B cell (primary cell): ENCODE measurements around the gene ADAMTS13. TPM values are rescaled to one million over a fixed set of nuclear protein-coding genes. Genes with fewer than 3 reads are reported as not detected.
A peak's percentile ranks its signal among the peaks of the same experiment; 100 is the strongest.

ENCODE experiments used
- ATAC-seq: fragments of 200-7000 bp; cut with Tn5 transposase; one replicate; pipeline ENCODE4 v1.10.0; 2021; ENCODE audit warnings: low read depth, mild to moderate bottlenecking, moderate number of reproducible peaks, moderate library complexity
- CTCF ChIA-PET: fragments of 350-600 bp; sonication (Branson Sonifier 250); formaldehyde crosslinking; loops from one replicate; lab custom pipeline; 2021; ENCODE audit warnings: antibody characterized with exemption, inconsistent platforms; lab: Charles Lee
- POLR2A ChIA-PET: fragments of 350-600 bp; sonication (Branson Sonifier 250); formaldehyde crosslinking; loops from one replicate; lab custom pipeline; 2021; ENCODE audit warnings: antibody characterized with exemption; lab: Charles Lee
- DNase-seq: peaks from one replicate; pipeline ENCODE4 v3.0.0; 2013
- H2AFZ ChIP-seq: 2 replicates; pipeline ENCODE4 v1.6.1; 2012; ENCODE audit warnings: mild to moderate bottlenecking, low read depth, low read length; ENCODE audit not compliant: insufficient read depth, poor library complexity, severe bottlenecking
- H3K27ac ChIP-seq, 2 donors: 1 replicate in 1 of 2; 2 replicates in 1 of 2; pipeline ENCODE4 v1.5.1; 2012 to 2013; ENCODE audit warnings: low read length in 2 of 2, mild to moderate bottlenecking in 2 of 2, moderate library complexity in 1 of 2
- H3K27me3 ChIP-seq, 4 experiments: fragments of 200-600 bp in 1 of 4; sonication (generic) in 1 of 4; replicated peaks in 1 of 4; 1 replicate in 2 of 4; 2 replicates in 2 of 4; pipeline versions ENCODE4 v1.6.1 to v1.7.0; 2013 to 2016; ENCODE audit warnings: low read length in 3 of 4, mild to moderate bottlenecking in 2 of 4, mixed read lengths in 1 of 4, moderate library complexity in 1 of 4; ENCODE audit not compliant: insufficient read depth in 4 of 4, control insufficient read depth in 3 of 4; ENCODE audit errors: control extremely low read depth in 1 of 4
- H3K36me3 ChIP-seq, 2 experiments: replicated peaks in 1 of 2; 1 replicate in 1 of 2; 2 replicates in 1 of 2; pipeline versions ENCODE4 v1.6.1 to v1.7.1; 2013; ENCODE audit warnings: low read length in 1 of 2; ENCODE audit not compliant: insufficient read depth in 2 of 2, control insufficient read depth in 1 of 2; ENCODE audit errors: control extremely low read depth in 1 of 2, extremely low read depth in 1 of 2
- H3K4me1 ChIP-seq, 2 donors: fragments of 200-600 bp in 1 of 2; sonication (generic) in 1 of 2; 1 replicate in 1 of 2; 2 replicates in 1 of 2; pipeline versions ENCODE4 v1.5.1 to v1.6.1; 2013 to 2017; ENCODE audit warnings: low read length in 2 of 2; ENCODE audit not compliant: control insufficient read depth in 2 of 2, insufficient read depth in 2 of 2
- H3K4me2 ChIP-seq: replicated peaks from 2 replicates; pipeline ENCODE3; 2012; ENCODE audit warnings: mild to moderate bottlenecking, low read depth, low read length; ENCODE audit not compliant: poor library complexity, severe bottlenecking
- H3K4me3 ChIP-seq, 5 experiments: fragments of 200-600 bp in 1 of 5; sonication (generic) in 1 of 5; 1 replicate in 3 of 5; 2 replicates in 2 of 5; pipeline versions ENCODE4 v1.5.1 to v1.7.0; 2011 to 2016; ENCODE audit warnings: low read length in 4 of 5, mild to moderate bottlenecking in 4 of 5, low read depth in 2 of 5, control low read depth in 1 of 5, moderate library complexity in 1 of 5; ENCODE audit not compliant: insufficient read depth in 1 of 5; ENCODE audit errors: control extremely low read depth in 1 of 5, extremely low read depth in 1 of 5
- H3K79me2 ChIP-seq: fragments of 200-600 bp; sonication (generic); one replicate; pipeline ENCODE4 v1.6.0; 2016; ENCODE audit warnings: low read length; ENCODE audit not compliant: control insufficient read depth, insufficient read depth
- H3K9ac ChIP-seq: fragments of 200-600 bp; sonication (generic); 2 replicates; pipeline ENCODE4 v1.6.1; 2017; ENCODE audit warnings: mild to moderate bottlenecking, low read length, moderate library complexity
- H3K9me3 ChIP-seq, 3 donors: one replicate each; pipeline versions ENCODE4 v1.6.1 to v1.7.1; 2013; ENCODE audit warnings: low read length in 2 of 3; ENCODE audit not compliant: control insufficient read depth in 2 of 3, insufficient read depth in 1 of 3; ENCODE audit errors: control extremely low read depth in 1 of 3
- H4K20me1 ChIP-seq: 2 replicates; pipeline ENCODE4 v1.6.0; 2012; ENCODE audit warnings: mild to moderate bottlenecking, low read length; ENCODE audit not compliant: insufficient read depth, control insufficient read depth, poor library complexity, severe bottlenecking
- H3K27ac Mint-ChIP-seq: one replicate; pipeline ENCODE4 v1.8.0; 2021; ENCODE audit warnings: mixed read lengths
- H3K27me3 Mint-ChIP-seq: one replicate; pipeline ENCODE4 v1.8.0; 2021; ENCODE audit warnings: mixed read lengths
- H3K4me1 Mint-ChIP-seq: one replicate; pipeline ENCODE4 v1.8.0; 2021; ENCODE audit warnings: mixed read lengths
- H3K4me3 Mint-ChIP-seq: one replicate; pipeline ENCODE4 v1.8.0; 2021; ENCODE audit warnings: mixed read lengths
- H3K9me3 Mint-ChIP-seq: one replicate; pipeline ENCODE4 v1.8.0; 2022; ENCODE audit warnings: mixed read lengths; ENCODE audit not compliant: insufficient read depth
- EZH2 ChIP-seq: IDR thresholded peaks from 2 replicates; pipeline ENCODE4 v1.6.1; 2012; ENCODE audit warnings: borderline replicate concordance, low read depth, mild to moderate bottlenecking, moderate library complexity, low read length; ENCODE audit not compliant: insufficient read depth, poor library complexity, severe bottlenecking
- WGBS: methylation state at CpG from one replicate; pipeline ENCODE4 v1.1.5; 2013; ENCODE audit warnings: missing lambda C conversion rate; ENCODE audit not compliant: insufficient coverage; 5-methylcytosine and 5-hydroxymethylcytosine counted together
- intact Hi-C: fragments of 100-400 bp; cut with micrococcal nuclease; formaldehyde crosslinking; loops from one replicate; pipeline ENCODE4 v1.10.0; 2022
- polyA plus RNA-seq: library from polyadenylated mRNA; depleted of rRNA; stranded (reverse); fragments of >200 nt; gene quantifications from 2 replicates; pipeline ENCODE4 v1.2.3, GENCODE V29; 2012
- total RNA-seq, 2 donors: library from RNA; stranded (reverse); fragments of 120-200 nt in 1 of 2; gene quantifications; 1 replicate in 1 of 2; 2 replicates in 1 of 2; pipeline versions ENCODE4 v1.2.3 to v1.2.4, GENCODE V29; 2013 to 2022
- TF ChIP-seq, protein P1 (sequence below): fragments of 200-600 bp; IDR thresholded peaks from one replicate; pipeline ENCODE4 v1.8.0; 2022; ENCODE audit warnings: antibody characterized with exemption, mild to moderate bottlenecking

Gene ADAMTS13
- total and polyA plus RNA-seq, 2 donors (not counting 1 experiment from before 2014, with no cell fraction given), result 2.5 to 5.7 TPM

- Histone ChIP-seq H3K27me3 (peaks cover 0 to 10% (median 0%) of the 10 kb centered on the region in 4 experiments), H4K20me1 (no peaks in the 10 kb centered on the region), H3K9me3 (no peaks in the 10 kb centered on the region), H2AFZ (peak overlapping the region; percentile 43), H3K4me3 (peak overlapping the region in 3 of 5 experiments; percentile 14 to 31 (median 28)), H3K27ac (no peak overlapping the region), H3K4me1 (peaks cover 5 to 10% of the 10 kb centered on the region in 2 donors), H3K36me3 (no peaks in the 10 kb centered on the region), H3K4me2 (peak overlapping the region; percentile 76), H3K9ac (peak overlapping the region; percentile 25), H3K79me2 (no peaks in the 10 kb centered on the region)
- Mint-ChIP-seq H3K4me1 (peaks cover 4% of the 10 kb centered on the region), H3K27me3 (peaks cover 18% of the 10 kb centered on the region), H3K4me3 (peak overlapping the region; percentile 59), H3K9me3 (no peaks in the 10 kb centered on the region), H3K27ac (no peak overlapping the region)
- TF ChIP-seq EZH2, result no peak
- TF ChIP-seq, protein P1, sequence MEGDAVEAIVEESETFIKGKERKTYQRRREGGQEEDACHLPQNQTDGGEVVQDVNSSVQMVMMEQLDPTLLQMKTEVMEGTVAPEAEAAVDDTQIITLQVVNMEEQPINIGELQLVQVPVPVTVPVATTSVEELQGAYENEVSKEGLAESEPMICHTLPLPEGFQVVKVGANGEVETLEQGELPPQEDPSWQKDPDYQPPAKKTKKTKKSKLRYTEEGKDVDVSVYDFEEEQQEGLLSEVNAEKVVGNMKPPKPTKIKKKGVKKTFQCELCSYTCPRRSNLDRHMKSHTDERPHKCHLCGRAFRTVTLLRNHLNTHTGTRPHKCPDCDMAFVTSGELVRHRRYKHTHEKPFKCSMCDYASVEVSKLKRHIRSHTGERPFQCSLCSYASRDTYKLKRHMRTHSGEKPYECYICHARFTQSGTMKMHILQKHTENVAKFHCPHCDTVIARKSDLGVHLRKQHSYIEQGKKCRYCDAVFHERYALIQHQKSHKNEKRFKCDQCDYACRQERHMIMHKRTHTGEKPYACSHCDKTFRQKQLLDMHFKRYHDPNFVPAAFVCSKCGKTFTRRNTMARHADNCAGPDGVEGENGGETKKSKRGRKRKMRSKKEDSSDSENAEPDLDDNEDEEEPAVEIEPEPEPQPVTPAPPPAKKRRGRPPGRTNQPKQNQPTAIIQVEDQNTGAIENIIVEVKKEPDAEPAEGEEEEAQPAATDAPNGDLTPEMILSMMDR, result no peak
- 52% methylated on average over 23 of the region's 25 CpGs for WGBS
- ChIA-PET POLR2A (no interaction called here), CTCF (interaction anchor here (0.8 to 11.0 kb wide), 17 partner anchors 8 to 337 kb away, joined by 3 to 144 read pairs (median 5); partner anchors contain the start of gene REXO4)
- no peak for DNase-seq
- intact Hi-C loops, result loop anchor here (1.0 to 5.0 kb wide), 4 partner anchors 25 to 463 kb away; no protein-coding TSS in a partner anchor
- ATAC-seq, result peak; percentile 62
Measured at GRCh38 chr9:133485531-133486260, 63.5 kb downstream of the ADAMTS13 start.

DNA sequence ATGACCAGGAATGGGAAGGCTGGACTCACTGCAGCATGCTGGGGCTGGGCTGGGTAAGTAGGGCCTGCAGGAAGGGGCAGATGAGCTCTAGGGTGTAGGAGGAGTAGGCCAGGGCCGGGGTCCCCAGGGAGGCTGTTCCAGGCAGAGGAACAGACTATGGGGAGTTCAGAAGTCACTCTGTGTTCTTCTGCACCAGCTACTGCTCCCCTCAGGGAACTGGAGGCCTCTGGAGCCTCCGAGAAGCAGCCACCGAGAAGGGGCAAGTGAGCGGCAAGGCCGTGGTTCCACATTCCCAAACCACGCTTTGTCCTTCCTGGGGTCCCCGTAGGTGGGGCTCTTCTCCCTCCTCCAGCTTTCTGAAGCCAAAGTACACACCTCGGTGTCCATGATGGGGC is 65.2 kb downstream of the ADAMTS13 start:
- Histone ChIP-seq H3K4me3 (no peak overlapping the region), H2AFZ (no peak overlapping the region), H3K27me3 (peaks cover 0 to 10% (median 0%) of the 10 kb centered on the region in 4 experiments), H4K20me1 (no peaks in the 10 kb centered on the region), H3K4me2 (no peak overlapping the region), H3K36me3 (no peaks in the 10 kb centered on the region), H3K79me2 (no peaks in the 10 kb centered on the region), H3K9me3 (no peaks in the 10 kb centered on the region), H3K4me1 (peaks cover 5 to 10% of the 10 kb centered on the region in 2 donors), H3K27ac (no peak overlapping the region), H3K9ac (no peak overlapping the region)
- ChIA-PET CTCF (interaction anchor here (1.2 to 11.0 kb wide), 8 partner anchors 11 to 303 kb away, joined by 4 to 144 read pairs (median 6); no protein-coding TSS in a partner anchor), POLR2A (no interaction called here)
- Mint-ChIP-seq H3K4me1 (peaks cover 4% of the 10 kb centered on the region), H3K9me3 (no peaks in the 10 kb centered on the region), H3K4me3 (no peak overlapping the region), H3K27me3 (peaks cover 18% of the 10 kb centered on the region), H3K27ac (no peak overlapping the region)
- no peak for DNase-seq
- TF ChIP-seq, protein P1, result no peak
- no peak for TF ChIP-seq EZH2
- 94% methylated on average over 8 of the region's 8 CpGs for WGBS
- intact Hi-C loops, result loop anchor here (2.0 to 5.0 kb wide), 2 partner anchors 27 to 465 kb away; no protein-coding TSS in a partner anchor
- ATAC-seq, result no peak
